ENCODE results near the gene ARMC5. TPM values are rescaled to one million over a fixed set of nuclear protein-coding genes. Genes with fewer than 3 reads are reported as not detected.

The ARMC5 gene
- total RNA-seq, 1 experiment from 2014 or later, result 11.8 TPM

DNA sequence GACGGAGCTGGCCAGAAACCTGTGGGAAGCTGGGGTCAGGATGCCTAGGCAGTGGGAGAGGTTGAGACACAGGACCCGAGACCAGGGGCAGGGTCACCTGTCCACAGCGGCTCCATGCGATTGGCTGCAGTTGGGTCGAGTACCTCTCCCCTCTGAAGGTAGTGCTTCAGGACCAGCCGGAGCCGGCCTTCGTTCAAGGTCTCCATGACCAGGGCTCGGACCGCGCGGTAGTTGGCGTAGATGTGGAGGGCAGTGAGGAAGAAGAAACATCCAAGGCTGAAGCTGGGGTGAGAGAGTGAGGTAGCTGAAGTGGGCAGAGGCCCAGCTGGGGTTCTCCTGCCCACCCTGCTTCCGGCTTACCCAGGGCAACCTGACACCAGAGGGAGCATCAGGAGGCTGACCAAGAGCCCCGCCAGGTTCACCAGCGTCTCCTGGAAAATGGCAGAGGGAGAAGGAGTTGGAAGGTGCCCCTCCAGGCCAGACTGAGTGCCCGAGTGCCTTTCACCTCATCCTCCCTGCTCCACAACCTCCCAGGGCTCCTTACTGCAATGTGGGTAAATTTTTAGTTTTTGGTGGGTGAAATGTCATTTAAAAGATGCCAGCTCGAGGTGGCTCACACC, 34.3 kb downstream of the ARMC5 start:
- CTCF ChIA-PET, result no interaction called here
- no peaks in the 10 kb centered on the region for H3K79me2 ChIP-seq (ENCODE audit: insufficient read depth, low read length)
- intact Hi-C loops (cut with micrococcal nuclease), result no loop called here
- no peaks in the 10 kb centered on the region for H3K9me2 ChIP-seq (ENCODE audit: insufficient read depth)
- no peak for ATAC-seq
- H3K9ac ChIP-seq (ENCODE audit: low read length), result no peak overlapping the region
- H2AFZ ChIP-seq (ENCODE audit: low read depth, low read length, poor library complexity, severe bottlenecking), result no peak overlapping the region
- H3K4me1 ChIP-seq (ENCODE audit: control insufficient read depth in 1 of 2, insufficient read depth in 2 of 2, low read length in 2 of 2), result no peaks in the 10 kb centered on the region
- TF ChIP-seq ZFX (IDR thresholded peaks at IDR 0.05), result no peak
- TF ChIP-seq EZH2 (IDR thresholded peaks at IDR 0.05), result no peak
- no peak for TF ChIP-seq EZH2phosphoT487 (IDR thresholded peaks at IDR 0.05; ENCODE audit: borderline replicate concordance)
- TF ChIP-seq, protein P1, sequence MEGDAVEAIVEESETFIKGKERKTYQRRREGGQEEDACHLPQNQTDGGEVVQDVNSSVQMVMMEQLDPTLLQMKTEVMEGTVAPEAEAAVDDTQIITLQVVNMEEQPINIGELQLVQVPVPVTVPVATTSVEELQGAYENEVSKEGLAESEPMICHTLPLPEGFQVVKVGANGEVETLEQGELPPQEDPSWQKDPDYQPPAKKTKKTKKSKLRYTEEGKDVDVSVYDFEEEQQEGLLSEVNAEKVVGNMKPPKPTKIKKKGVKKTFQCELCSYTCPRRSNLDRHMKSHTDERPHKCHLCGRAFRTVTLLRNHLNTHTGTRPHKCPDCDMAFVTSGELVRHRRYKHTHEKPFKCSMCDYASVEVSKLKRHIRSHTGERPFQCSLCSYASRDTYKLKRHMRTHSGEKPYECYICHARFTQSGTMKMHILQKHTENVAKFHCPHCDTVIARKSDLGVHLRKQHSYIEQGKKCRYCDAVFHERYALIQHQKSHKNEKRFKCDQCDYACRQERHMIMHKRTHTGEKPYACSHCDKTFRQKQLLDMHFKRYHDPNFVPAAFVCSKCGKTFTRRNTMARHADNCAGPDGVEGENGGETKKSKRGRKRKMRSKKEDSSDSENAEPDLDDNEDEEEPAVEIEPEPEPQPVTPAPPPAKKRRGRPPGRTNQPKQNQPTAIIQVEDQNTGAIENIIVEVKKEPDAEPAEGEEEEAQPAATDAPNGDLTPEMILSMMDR (IDR thresholded peaks at IDR 0.05 in 2 of 3, conservative IDR thresholded peaks at IDR 0.05 in 1 of 3; ENCODE audit: borderline replicate concordance in 1 of 3, insufficient read depth in 1 of 3, low read depth in 2 of 3, low read length in 2 of 3), result no peak
- no peak for TF ChIP-seq YY1 (IDR thresholded peaks at IDR 0.05; ENCODE audit: extremely low read depth, insufficient replicate concordance, low read depth, low read length)
- TF ChIP-seq, protein P2, sequence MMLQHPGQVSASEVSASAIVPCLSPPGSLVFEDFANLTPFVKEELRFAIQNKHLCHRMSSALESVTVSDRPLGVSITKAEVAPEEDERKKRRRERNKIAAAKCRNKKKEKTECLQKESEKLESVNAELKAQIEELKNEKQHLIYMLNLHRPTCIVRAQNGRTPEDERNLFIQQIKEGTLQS (IDR thresholded peaks at IDR 0.05), result no peak
- TF ChIP-seq FOSL1 (IDR thresholded peaks at IDR 0.05; ENCODE audit: low read depth), result no peak
- TF ChIP-seq, protein P3, sequence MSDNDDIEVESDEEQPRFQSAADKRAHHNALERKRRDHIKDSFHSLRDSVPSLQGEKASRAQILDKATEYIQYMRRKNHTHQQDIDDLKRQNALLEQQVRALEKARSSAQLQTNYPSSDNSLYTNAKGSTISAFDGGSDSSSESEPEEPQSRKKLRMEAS (IDR thresholded peaks at IDR 0.05), result no peak
- TF ChIP-seq SP1 (IDR thresholded peaks at IDR 0.05; ENCODE audit: low read depth), result no peak
- no peak for TF ChIP-seq TCF7L2 (IDR thresholded peaks at IDR 0.05; ENCODE audit: borderline replicate concordance, extremely low read depth, insufficient read depth, insufficient read length)
- TF ChIP-seq, protein P4, sequence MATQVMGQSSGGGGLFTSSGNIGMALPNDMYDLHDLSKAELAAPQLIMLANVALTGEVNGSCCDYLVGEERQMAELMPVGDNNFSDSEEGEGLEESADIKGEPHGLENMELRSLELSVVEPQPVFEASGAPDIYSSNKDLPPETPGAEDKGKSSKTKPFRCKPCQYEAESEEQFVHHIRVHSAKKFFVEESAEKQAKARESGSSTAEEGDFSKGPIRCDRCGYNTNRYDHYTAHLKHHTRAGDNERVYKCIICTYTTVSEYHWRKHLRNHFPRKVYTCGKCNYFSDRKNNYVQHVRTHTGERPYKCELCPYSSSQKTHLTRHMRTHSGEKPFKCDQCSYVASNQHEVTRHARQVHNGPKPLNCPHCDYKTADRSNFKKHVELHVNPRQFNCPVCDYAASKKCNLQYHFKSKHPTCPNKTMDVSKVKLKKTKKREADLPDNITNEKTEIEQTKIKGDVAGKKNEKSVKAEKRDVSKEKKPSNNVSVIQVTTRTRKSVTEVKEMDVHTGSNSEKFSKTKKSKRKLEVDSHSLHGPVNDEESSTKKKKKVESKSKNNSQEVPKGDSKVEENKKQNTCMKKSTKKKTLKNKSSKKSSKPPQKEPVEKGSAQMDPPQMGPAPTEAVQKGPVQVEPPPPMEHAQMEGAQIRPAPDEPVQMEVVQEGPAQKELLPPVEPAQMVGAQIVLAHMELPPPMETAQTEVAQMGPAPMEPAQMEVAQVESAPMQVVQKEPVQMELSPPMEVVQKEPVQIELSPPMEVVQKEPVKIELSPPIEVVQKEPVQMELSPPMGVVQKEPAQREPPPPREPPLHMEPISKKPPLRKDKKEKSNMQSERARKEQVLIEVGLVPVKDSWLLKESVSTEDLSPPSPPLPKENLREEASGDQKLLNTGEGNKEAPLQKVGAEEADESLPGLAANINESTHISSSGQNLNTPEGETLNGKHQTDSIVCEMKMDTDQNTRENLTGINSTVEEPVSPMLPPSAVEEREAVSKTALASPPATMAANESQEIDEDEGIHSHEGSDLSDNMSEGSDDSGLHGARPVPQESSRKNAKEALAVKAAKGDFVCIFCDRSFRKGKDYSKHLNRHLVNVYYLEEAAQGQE (IDR thresholded peaks at IDR 0.05; ENCODE audit: low read depth), result no peak
- no peak for TF ChIP-seq CEBPB (IDR thresholded peaks at IDR 0.05; ENCODE audit: low read depth)
- TF ChIP-seq POLR2A (IDR thresholded peaks at IDR 0.05; ENCODE audit: borderline replicate concordance, extremely low read depth, insufficient read depth, insufficient read length), result no peak
- TF ChIP-seq, protein P5, sequence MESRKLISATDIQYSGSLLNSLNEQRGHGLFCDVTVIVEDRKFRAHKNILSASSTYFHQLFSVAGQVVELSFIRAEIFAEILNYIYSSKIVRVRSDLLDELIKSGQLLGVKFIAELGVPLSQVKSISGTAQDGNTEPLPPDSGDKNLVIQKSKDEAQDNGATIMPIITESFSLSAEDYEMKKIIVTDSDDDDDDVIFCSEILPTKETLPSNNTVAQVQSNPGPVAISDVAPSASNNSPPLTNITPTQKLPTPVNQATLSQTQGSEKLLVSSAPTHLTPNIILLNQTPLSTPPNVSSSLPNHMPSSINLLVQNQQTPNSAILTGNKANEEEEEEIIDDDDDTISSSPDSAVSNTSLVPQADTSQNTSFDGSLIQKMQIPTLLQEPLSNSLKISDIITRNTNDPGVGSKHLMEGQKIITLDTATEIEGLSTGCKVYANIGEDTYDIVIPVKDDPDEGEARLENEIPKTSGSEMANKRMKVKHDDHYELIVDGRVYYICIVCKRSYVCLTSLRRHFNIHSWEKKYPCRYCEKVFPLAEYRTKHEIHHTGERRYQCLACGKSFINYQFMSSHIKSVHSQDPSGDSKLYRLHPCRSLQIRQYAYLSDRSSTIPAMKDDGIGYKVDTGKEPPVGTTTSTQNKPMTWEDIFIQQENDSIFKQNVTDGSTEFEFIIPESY (IDR thresholded peaks at IDR 0.05; ENCODE audit: extremely low read depth, insufficient replicate concordance, low read length), result no peak
- no peak for TF ChIP-seq EGR1 (IDR thresholded peaks at IDR 0.05; ENCODE audit: low read depth)
- TF ChIP-seq CBX3 (IDR thresholded peaks at IDR 0.05; ENCODE audit: low read depth), result no peak
- TF ChIP-seq SIN3A (IDR thresholded peaks at IDR 0.05; ENCODE audit: low read depth), result no peak
- no peaks in the 10 kb centered on the region for H4K20me1 ChIP-seq (ENCODE audit: insufficient read depth)
- BruUV-seq (replicated peaks), result no TSS peak
- POLR2A ChIA-PET, result no interaction called here
- RAD21 ChIA-PET (ENCODE audit: low non-redundant PET in 1 of 2, low total read pairs in 2 of 2, uncharacterized antibody in 2 of 2, unreplicated experiment in 2 of 2), result no interaction called here
- no peak overlapping the region for H3K4me3 ChIP-seq (replicated peaks in 1 of 2; ENCODE audit: low read depth in 1 of 2, low read length in 2 of 2)
- H3K27me3 ChIP-seq (ENCODE audit: insufficient read depth, low read length), result no peaks in the 10 kb centered on the region
- H3K27ac ChIP-seq (ENCODE audit: low read depth, low read length), result no peak overlapping the region
- H3K36me3 ChIP-seq (ENCODE audit: control insufficient read depth in 1 of 2, insufficient read depth in 2 of 2, low read length in 2 of 2), result peaks cover 2 to 4% of the 10 kb centered on the region in 2 experiments; a peak in 2 of 4 replicates
- DNase-seq (ENCODE audit: low read depth, low spot score), result no peak
- no peaks in the 10 kb centered on the region for H3K9me3 ChIP-seq (ENCODE audit: control insufficient read depth in 1 of 2, insufficient read depth in 1 of 2, low read depth in 1 of 2, low read length in 2 of 2)
- no peak overlapping the region for H3K4me2 ChIP-seq (ENCODE audit: low read length)

All from HCT116 (cell line).